ENCODE measurements around the gene KRTAP10-3.

KRTAP10-3 gene

DNA sequence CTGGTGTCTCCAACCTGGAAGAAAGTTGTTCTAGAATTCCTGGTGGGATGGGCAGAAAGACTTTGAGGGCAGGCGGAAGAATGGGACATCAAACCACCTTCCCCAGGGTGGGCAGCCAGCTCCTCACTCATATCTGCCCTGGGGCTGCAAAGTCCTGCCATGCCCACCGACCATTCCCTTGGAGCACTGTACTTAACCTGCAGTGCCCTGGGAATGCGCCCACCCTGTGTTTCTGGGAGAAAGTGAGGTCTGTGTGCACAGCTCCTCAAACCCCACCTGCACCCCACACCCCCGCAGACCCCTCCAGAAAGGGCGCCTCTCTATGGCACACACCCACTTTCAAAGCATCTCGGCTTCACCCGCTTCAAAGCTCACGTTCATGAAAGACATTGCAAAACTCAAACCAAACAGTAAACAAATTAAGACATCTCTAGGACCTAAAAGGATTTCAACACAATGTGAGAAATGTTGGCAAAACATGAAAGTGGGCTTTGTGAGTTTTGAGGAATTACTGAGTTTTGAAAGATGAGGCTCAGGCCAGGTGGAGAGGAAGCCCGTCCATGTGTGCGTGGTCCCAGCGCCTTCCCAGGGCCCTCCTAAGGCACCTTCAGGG is 43.7 kb downstream of the KRTAP10-3 start:
- no peak for FAIRE-seq

DNA sequence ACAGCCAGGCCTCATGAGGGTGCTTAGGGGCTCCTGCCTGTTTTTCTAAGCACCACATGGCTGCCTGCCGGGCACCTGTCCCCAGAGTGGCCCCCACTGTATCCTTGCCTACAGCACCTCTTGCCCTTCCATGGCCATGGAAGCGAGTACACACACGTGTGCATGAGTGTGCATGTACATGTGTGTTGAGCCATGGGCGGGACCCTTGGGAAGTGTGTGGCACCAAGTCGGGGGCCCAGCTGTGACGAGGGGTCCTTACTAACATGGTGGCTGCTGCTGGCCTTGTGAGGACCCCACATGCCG is 44.4 kb downstream of the KRTAP10-3 start:
- FAIRE-seq, result no peak

DNA sequence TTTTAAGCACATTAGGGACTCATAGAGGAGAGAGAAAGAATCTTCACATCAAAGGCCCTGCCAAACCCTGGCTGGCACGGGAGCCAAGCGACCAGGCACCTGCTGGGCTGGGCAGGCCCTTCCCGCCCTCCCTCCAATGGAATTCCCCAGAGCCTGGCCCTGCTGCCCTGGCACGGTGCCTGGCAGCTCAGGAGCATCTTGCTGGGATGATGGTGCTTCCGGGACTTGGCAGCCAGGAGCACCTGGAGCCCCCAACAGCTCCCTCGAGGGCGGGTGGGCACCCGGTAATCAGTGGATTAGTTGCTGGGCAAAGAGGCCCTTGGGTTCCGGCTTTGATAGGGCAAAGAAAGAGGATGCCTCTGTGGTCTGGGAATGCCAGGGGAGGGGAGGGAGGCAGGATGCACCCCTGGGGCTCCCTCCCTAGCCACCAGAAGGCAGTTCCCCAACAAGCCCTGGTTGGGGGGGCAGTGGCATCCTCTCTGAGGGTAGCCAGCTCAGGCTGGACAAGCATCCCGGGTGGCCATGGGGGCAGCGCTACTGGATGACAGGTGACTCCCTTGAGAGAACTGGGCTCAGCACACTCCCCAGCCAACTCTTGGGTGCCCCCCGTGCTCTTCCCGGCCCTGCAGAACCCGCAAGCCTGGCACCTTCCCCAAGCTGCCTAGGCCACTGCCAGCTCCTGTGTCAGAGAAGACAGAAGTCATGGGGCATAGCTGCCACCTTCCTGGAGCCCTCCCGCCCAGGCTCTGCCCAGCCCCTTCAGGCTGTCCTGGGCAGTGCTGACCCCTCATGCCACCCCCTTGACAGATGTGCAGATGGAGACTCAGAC is 45.0 kb downstream of the KRTAP10-3 start:
- FAIRE-seq, result no peak

DNA sequence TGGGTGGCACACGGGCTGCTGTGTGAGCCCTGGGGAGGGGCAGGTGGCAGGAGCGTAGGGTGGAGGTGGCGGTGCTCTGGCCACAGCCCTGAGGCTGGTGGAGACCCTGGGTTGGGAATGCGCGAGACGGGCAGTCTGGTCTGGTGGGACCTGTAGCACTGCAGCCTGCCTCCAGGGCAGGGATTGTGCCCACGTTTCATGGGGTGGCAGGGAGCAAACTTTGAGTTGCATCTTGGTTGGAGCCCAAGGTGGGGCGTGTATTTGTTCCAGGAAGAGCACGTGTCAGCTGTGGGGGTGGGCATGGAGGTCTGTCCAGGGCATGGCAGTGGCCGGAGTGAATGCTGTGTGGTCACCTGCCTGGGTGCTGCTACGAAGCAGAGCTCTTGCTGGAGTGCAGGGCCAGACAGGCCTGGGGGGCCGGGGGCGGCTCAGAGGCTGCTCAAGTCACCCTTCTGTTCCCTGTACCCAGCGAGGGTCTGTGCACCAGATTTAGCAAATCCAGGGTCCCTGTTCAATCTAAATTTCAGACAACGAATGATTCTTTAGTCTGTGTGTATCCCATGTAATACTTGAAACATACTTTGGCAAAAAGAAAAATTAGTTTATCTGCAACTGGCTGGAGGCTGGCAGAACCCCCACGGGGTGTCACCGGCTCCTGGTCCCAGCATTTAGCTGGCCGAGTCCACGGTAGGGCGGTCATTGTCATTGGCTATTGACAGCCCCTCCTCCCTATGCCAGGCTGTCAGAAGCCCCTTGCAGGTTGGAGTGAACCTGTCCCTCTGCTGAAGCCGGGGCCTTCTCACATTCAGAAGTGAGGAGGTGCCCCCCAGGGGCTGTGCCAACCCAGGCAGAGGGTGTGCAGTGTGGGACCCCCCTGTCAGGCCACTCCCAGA is 45.9 kb downstream of the KRTAP10-3 start:
- FAIRE-seq, result no peak

DNA sequence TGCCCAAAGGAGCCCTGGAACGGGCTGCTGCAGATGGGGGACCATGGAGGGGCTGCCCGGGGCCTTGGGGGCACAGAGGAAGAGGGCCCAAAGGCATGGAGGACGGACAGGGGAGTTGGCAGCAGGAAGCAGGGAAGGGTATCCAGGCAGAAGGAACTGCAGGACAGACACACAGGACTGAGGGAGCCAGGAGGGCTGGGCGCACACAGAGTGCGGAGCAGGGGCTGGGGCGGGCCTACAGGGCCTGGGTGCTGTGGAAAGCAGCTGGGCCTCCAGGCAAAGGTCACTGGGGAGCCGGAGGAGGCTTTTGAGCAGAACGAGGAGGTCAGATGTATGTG is 46.7 kb downstream of the KRTAP10-3 start:
- no peak for FAIRE-seq

DNA sequence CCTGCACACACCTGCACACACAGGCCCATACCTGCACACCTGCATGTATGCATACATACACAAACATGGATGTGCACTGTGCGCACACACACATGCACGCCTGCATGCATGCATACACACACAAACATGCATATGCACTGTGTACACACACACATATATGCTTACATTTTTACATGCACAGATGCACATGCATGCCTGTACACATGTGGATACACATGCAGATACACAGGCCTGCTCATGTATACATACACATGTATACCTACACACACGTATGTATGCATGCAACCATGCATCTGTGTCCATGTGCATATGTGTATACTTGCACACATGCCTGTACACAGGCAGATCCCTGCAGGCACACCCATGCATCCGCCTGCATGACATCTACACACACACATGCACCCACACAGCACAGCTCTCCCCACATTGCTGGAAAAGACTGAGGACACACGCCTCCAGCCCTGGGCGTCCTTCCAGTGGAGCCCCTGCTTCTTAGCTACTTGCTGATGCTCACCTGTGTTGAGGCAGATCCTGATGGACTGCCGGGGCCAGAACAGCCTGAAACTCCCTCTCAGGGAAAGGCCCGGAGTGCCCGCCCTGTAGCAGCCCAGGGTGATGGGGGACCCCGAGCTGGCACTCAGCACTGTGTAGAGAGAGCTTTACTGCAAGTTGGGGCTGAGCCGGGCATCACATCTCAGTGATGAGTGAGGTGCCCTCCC is 47.2 kb downstream of the KRTAP10-3 start:
- no peak for FAIRE-seq

DNA sequence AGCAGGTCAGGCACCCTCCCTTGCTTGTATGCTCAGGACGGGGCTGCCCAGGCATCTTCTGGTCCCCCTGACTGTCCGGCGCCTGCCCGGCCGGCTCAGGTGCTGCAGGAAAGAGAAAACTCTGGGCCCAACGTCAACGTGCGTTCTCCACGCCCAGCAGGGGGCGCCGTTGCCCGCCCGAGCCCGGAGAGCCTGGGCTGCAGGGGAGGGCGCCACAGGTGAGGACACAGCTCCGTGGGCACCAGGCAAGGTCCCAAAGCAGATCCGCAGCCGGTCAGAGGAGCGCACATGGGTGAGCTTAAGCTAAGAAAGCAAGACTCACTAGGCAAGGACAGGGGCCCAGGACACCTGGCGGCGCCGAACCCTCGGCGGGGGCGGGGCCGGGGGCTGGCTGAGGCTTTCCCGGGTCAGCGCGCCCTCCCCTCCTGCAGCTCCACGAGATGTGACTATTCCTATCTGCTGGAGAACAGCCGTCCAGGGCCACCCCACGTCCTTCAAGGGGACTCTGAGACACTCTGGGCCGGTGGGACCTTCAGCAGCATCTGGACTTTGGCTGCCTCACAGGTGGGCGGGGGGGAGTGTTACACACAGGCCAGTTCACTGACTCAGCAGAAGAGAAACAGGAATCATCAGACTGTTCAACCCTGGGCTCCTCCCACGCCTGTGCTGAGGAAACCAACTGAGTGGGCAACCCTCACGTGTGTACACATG is 47.9 kb downstream of the KRTAP10-3 start:
- no peak for FAIRE-seq

DNA sequence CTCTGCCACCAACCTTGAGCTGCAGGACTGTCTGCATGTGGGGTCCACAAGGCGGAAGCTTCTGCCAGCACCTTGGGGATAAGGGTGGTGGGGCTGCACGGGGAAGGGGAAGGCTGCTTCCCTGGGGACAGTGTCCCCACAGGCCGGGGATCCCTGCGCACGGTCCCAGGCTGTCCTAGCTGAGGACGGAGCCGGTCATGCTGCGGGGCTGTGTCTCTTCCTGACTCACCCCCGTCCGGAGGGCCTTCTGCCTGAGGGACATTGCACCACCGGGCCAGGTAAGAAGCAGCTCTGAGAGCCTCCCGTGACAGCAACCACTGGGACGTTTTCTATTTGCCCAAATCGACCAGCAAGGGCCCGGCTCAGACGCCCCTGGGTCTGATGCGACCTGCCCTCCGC is 48.5 kb downstream of the KRTAP10-3 start:
- FAIRE-seq, result no peak

DNA sequence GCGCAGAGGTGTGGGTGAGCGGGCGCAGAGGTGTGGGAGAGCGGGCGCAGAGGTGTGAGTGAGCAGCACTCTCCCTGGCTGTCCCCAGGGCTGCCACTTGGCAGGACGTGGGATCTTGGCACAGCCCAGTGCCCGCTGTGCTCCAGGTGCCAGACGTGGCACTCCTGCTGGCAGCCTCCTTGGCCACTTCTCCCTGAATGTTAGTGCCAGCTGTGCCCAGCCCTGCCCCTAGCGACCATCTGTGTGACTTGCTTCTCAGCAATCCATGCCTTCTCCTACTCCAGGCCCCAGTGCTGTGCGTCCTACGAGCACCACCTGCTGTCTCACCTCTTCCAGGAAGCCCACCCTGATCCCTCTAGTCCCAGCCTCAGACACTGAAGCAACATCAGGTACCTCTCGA is 49.1 kb downstream of the KRTAP10-3 start:
- no peak for FAIRE-seq

DNA sequence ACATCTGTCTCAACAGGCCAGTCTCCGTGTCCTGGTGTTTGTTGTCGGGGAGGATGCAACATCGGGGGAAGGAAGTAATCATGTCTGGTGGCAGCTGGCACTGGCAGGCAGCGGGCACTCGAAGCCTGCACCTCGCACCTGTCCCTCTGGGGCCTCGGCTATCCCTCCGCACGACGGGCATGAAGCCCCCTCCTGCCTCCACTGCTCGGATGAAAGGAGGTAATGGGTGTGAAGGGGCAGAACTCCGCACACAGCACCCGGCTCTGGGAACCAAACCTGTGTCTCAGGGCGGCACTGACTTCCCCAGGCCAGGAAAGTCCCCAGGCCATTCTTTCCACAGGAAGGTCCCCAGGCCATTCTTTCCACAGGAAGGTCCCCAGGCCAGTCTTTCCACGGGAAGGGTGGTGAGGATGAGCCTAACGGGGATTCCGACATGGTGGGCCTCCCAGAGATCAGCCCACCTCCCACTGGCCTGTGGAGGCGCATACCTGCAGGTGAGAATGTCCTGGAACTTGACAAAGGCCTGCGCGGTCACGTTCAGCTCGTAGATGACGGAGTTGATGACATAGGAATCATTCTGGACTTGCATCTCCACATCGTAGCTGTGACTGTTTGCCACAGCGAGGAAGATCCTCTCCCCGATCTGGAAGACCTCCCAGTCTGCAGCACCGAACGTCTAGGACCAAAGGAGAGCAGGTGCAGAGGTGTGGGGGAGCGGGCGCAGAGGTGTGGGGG is 49.7 kb downstream of the KRTAP10-3 start:
- FAIRE-seq, result no peak

DNA sequence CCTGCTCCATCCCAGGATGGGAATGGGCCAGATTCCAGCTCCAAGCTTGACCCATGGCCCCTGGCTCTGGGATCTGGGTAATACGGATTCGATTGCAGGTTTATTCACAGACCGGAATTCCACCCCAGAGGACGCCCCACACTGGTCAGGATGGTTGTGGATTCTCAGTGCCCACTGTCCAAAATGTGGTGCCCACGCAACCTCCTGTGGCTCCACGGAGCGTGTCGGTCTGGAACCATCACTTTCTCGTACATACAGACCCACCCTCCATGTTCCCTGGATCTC is 50.2 kb downstream of the KRTAP10-3 start:
- FAIRE-seq, result no peak
